ENCODE measurements around the gene SYNGR1. TPM values are rescaled to one million over a fixed set of nuclear protein-coding genes. Genes with fewer than 3 reads are reported as not detected.

Gene SYNGR1
- total and polyA plus RNA-seq, 12 donors: 29.8 to 85.8 (median 41.6) TPM

DNA sequence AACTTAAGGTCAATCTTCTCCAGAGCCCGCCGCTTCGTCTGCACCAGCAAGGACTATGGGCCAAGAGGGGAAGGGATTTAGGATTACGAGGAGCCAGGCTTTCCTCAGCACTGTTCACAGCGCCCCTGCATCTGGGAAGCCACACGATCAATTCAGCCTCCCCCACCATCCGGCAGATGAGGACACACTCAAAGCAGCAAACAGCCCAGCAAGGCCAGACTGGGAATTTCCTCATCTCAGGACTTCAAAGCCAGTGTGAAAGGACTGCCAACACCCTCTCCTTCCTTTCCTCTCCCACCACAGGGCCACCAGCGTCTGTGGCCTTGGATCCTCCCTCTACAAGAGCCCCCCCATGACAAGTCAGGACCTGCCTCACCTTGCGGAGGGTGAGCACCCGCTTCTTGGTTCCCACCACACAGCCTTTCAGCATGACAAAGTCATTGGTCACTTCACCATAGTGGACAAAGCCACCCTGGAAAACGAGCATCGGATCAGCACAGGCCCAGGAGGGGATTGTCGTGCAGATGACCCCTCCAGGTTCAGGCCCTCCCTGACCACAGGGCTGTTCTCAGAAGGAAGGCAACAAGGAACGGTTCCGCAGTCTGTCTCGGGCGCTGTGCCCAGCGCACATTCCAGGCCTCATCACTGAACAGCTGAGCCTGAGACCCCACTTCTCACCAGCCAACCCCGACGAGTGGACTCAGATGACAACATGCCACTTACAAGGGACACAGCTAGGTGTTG, 36.4 kb upstream of the SYNGR1 start:
- H3K27me3 ChIP-seq: no peaks in the 10 kb centered on the region
- H3K36me3 ChIP-seq: peaks cover 20 to 73% (median 58%) of the 10 kb centered on the region in 9 donors
- intact Hi-C loops (cut with DNase I): loop anchor here in 6 of 10 donors (5.0 to 10.0 kb wide), 5 partner anchors 71 to 529 kb away; partner anchors contain the start of genes ATF4 (in 3 of the 6) and PDGFB (in 1 of the 6)
- H3K9me3 ChIP-seq: no peaks in the 10 kb centered on the region
- no peak overlapping the region for H3K4me3 ChIP-seq
- DNase-seq (no peak), ATAC-seq (no peak)
- WGBS, 2 donors: 58 to 61% methylated on average over 20 of the region's 20 CpGs
- H3K27ac ChIP-seq: peak overlapping the region in 9 of 10 donors; percentile 3 to 98 (median 50)
- peaks cover 38 to 87% (median 77%) of the 10 kb centered on the region in 9 donors for H3K4me1 ChIP-seq
- TF ChIP-seq, protein P1, sequence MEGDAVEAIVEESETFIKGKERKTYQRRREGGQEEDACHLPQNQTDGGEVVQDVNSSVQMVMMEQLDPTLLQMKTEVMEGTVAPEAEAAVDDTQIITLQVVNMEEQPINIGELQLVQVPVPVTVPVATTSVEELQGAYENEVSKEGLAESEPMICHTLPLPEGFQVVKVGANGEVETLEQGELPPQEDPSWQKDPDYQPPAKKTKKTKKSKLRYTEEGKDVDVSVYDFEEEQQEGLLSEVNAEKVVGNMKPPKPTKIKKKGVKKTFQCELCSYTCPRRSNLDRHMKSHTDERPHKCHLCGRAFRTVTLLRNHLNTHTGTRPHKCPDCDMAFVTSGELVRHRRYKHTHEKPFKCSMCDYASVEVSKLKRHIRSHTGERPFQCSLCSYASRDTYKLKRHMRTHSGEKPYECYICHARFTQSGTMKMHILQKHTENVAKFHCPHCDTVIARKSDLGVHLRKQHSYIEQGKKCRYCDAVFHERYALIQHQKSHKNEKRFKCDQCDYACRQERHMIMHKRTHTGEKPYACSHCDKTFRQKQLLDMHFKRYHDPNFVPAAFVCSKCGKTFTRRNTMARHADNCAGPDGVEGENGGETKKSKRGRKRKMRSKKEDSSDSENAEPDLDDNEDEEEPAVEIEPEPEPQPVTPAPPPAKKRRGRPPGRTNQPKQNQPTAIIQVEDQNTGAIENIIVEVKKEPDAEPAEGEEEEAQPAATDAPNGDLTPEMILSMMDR (IDR thresholded peaks at IDR 0.05): no peak

GRCh38 chr22:39314251-39314971, 35.4 kb upstream of the SYNGR1 start:
- peak in 4 of 8 donors; percentile 5 to 20 (median 10) for ATAC-seq
- 72 to 80% methylated on average over 14 of the region's 14 CpGs for WGBS, 2 donors
- H3K27ac ChIP-seq: peak overlapping the region in 9 of 10 donors; percentile 3 to 98 (median 54)

GRCh38 chr22:39315389-39315788, 34.4 kb upstream of the SYNGR1 start:
- 80 to 86% methylated on average over 13 of the region's 13 CpGs for WGBS, 2 donors
- DNase-seq (no peak), ATAC-seq (no peak)
- TF ChIP-seq, protein P1 (IDR thresholded peaks at IDR 0.05): no peak
- Histone ChIP-seq H3K9me3 (no peaks in the 10 kb centered on the region), H3K4me1 (peaks cover 35 to 79% (median 70%) of the 10 kb centered on the region in 9 donors), H3K27me3 (no peaks in the 10 kb centered on the region), H3K27ac (peak overlapping the region in 8 of 10 donors; percentile 42 to 99 (median 74)), H3K4me3 (peak overlapping the region in 2 of 10 donors; percentile 24 to 83), H3K36me3 (peaks cover 20 to 75% (median 58%) of the 10 kb centered on the region in 9 donors)
- intact Hi-C loops (cut with DNase I): loop anchor here in 6 of 10 donors (5.0 to 10.0 kb wide), 7 partner anchors 78 to 531 kb away; partner anchors contain the start of genes ATF4 (in 5 of the 6), CBX7 (in 2 of the 6) and CBX6 (in 1 of the 6)

More at GRCh38 chr22:39314251-39314971, 35.4 kb upstream of the SYNGR1 start:
- H3K4me3 ChIP-seq: no peak overlapping the region
- H3K36me3 ChIP-seq: peaks cover 20 to 75% (median 58%) of the 10 kb centered on the region in 9 donors
- H3K9me3 ChIP-seq: no peaks in the 10 kb centered on the region
- H3K27me3 ChIP-seq: no peaks in the 10 kb centered on the region
- TF ChIP-seq, protein P1 (IDR thresholded peaks at IDR 0.05): peak in 4 of 9 donors; percentile 13 to 32 (median 21)
- no peak for DNase-seq
- intact Hi-C loops (cut with DNase I): loop anchor here in 6 of 10 donors (5.0 to 10.0 kb wide), 5 partner anchors 72 to 530 kb away; partner anchors contain the start of genes ATF4 (in 3 of the 6) and PDGFB (in 1 of the 6)
- peaks cover 37 to 82% (median 72%) of the 10 kb centered on the region in 9 donors for H3K4me1 ChIP-seq

Data from heart right ventricle (tissue), 16 donors.